Measurements from ENCODE around the gene SYNE3. TPM values are rescaled to one million over a fixed set of nuclear protein-coding genes. Genes with fewer than 3 reads are reported as not detected.

The SYNE3 gene, protein sequence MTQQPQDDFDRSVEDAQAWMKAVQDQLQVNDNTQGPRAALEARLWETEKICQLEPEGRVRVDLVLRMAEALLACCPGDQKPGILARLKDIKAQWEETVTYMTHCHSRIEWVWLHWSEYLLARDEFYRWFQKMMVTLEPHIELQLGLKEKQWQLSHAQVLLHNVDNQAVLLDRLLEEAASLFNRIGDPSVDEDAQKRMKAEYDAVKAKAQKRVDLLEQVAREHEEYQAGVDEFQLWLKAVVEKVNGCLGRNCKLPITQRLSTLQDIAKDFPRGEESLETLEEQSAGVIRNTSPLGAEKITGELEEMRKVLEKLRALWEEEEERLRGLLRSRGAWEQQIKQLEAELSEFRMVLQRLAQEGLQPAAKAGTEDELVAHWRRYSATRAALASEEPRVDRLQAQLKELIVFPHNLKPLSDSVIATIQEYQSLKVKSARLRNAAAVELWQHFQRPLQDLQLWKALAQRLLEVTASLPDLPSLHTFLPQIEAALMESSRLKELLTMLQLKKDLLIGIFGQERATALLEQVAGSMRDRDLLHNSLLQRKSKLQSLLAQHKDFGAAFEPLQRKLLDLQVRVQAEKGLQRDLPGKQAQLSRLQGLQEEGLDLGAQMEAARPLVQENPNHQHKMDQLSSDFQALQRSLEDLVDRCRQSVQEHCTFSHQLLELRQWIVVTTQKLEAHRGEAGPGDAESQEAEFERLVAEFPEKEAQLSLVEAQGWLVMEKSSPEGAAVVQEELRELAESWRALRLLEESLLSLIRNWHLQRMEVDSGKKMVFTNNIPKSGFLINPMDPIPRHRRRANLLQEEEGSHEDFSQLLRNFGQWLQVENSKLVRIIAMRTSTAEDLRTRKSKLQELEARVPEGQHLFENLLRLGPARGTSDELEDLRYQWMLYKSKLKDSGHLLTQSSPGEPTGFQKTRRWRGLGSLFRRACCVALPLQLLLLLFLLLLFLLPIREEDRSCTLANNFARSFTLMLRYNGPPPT
- total RNA-seq = 11.5 and 12.7 TPM in 2 replicates

DNA sequence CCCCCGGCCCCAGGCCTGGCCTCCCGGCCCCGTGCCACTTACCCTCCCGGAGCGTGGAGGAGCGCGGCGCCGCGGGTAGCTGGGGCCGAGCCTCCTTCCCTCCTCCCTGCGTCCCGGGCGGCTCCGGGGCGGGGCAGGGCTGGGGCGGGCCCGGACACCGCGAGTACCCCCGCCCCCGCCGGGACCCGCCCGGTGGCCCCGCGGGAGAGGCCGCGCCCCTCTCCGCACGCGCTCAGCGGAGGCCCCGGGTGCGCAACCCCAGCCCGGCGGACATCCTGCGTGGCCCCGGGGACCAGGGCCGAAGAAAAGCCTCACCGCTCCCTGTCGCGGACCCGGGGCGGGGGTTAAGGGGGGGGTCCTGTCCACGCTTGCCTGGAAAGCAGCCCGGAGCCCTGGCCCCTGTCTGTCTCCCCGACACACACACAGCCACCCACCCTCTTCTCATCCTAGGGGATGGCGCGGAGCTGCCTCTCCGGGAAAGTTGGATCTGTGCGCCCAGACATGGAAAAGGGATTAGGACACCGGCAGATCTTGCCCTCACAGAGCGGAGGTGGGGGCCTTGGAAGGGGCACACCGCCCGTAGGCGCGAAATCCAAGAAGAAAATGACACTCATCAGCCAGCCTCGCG, at the start of gene SYNE3:
TSS of gene SYNE3 (minus strand) at position 97 of the 628 bp plus-strand sequence. CDS start 40,829 bp downstream, outside the sequence.

DNA sequence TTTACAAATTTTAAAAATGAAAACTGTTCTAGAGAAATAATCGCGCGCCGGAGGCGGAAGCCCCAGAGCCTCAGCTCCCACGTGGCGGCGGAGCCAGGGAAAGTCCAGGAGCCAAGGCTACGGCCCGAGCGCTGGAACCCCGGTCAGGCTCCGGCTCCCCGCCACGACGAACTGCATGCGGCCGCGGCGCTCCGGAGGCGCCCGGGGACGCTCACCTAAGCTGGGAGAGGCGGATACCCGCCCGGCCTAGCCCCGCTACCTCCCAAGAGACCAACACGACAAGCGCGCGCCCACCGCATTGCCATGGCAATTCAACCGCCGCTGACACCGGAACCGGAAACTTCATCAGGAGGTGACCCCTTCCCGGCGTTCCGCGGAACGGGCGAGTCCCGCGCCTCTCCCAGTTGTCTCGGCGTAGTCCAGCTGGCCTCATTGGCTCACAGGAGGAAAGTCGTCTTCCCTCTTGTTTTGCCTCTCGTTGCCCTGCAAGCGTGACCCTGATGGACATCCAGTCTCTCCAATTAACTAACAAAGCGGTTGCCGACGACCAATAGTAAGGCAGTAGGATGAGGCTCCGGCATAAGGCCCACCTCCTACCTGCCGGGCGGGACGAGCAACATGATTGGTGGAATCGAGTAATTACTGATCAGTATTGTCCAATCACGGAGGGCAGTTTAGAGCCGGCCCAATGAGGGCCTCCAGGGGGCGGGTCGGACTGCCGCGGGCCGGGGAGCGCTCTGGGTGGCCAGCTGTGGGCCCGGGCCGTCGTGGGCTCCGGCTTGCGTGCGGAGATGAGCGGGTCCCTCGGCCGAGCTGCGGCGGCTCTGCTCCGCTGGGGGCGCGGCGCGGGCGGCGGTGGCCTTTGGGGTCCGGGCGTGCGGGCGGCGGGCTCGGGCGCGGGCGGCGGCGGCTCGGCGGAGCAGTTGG, 18.1 kb upstream of the SYNE3 start, which contains the start of gene GLRX5:
TSS of gene GLRX5 (plus strand) at position 752 of the 927 bp plus-strand sequence. CDS start at position 792, 40 bp downstream.

Other genes starting within 250 kb of the SYNE3 start
- gene CLMN, start 196.7 kb downstream of the SYNE3 start, total RNA-seq = 0.49 and 1.6 TPM in 2 replicates
- gene GLRX5, start 18.4 kb upstream of the SYNE3 start, total RNA-seq = 28.0 and 35.3 TPM in 2 replicates
- not detected in 2 replicates for gene TCL1B, start 169.8 kb upstream of the SYNE3 start, total RNA-seq
- gene TCL1A, start 197.5 kb upstream of the SYNE3 start, total RNA-seq = not detected in 2 replicates

Measured in bladder microvascular endothelial cell (primary cell).